Muscle layer of duodenum (tissue), 2 donors: ENCODE data around the gene ARHGEF28.

ENCODE experiments used
- H3K27ac ChIP-seq: one replicate; pipeline ENCODE4 v1.7.0; 2013; ENCODE audit warnings: mild to moderate bottlenecking, low read length
- H3K27me3 ChIP-seq: one replicate; pipeline ENCODE4 v1.7.0; 2013; ENCODE audit warnings: low read depth, mild to moderate bottlenecking, control low read depth, low read length
- H3K36me3 ChIP-seq, 2 donors: one replicate each; pipeline ENCODE4 v1.7.0; 2013; ENCODE audit warnings: low read length in 2 of 2, control low read depth in 1 of 2, mild to moderate bottlenecking in 1 of 2; ENCODE audit not compliant: insufficient read depth in 2 of 2, control insufficient read depth in 1 of 2
- H3K4me1 ChIP-seq, 2 donors: one replicate each; pipeline ENCODE4 v1.7.0; 2013; ENCODE audit warnings: low read length in 2 of 2, mild to moderate bottlenecking in 2 of 2, control low read depth in 1 of 2, moderate library complexity in 1 of 2; ENCODE audit not compliant: insufficient read depth in 2 of 2, control insufficient read depth in 1 of 2
- H3K4me3 ChIP-seq, 2 donors: one replicate each; pipeline ENCODE4 v1.7.0; 2013; ENCODE audit warnings: low read length in 2 of 2, low read depth in 1 of 2, mild to moderate bottlenecking in 1 of 2
- H3K9me3 ChIP-seq, 2 donors: one replicate each; pipeline ENCODE4 v1.7.0; 2013; ENCODE audit warnings: low read length in 2 of 2, control low read depth in 1 of 2, mild to moderate bottlenecking in 1 of 2; ENCODE audit not compliant: control insufficient read depth in 1 of 2
- donor health status: healthy.

The ARHGEF28 gene

DNA sequence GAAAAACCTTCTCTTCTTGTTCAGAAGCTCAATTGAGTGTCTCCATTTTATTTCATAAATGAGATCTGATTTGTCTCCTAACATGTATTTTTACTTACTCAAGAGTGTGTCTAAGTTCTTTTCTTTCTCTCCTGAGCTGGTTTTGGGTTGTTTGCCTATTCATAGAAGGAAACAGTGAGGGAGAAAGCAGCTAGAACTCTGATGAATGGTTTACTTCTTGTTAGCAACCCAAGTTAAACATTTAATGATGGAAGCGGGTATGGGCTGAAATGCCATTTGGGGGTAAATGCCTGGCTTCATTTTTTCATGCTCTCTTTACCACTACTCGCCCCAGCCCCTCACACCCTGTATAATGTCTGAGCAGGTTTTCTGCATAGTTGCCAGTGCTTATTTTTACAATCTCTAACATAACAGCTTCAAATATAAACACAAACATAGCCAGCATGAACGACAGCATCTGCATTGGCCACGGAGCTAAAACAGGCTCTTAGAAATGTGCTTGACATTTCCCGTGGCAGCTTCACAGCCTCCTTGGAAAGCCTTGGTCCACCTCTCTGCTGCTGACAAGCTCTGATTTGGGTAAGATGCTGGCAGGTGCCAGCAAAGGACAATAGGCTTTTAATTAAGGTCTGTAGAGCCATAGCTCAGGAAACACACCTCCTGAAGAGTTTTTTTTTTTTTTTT lies 321.1 kb downstream of the ARHGEF28 start:
- peaks cover 0 to 15% of the 10 kb centered on the region in 2 donors for H3K4me1 ChIP-seq
- H3K27ac ChIP-seq = no peak overlapping the region
- H3K36me3 ChIP-seq = no peaks in the 10 kb centered on the region
- H3K4me3 ChIP-seq = no peak overlapping the region
- peaks cover 0 to 3% of the 10 kb centered on the region in 2 donors for H3K9me3 ChIP-seq
- no peaks in the 10 kb centered on the region for H3K27me3 ChIP-seq

GRCh38 chr5:73947906-73948640 lies 322.1 kb downstream of the ARHGEF28 start:
- peaks cover 0 to 3% of the 10 kb centered on the region in 2 donors for H3K9me3 ChIP-seq
- no peaks in the 10 kb centered on the region for H3K27me3 ChIP-seq
- H3K36me3 ChIP-seq = no peaks in the 10 kb centered on the region
- H3K27ac ChIP-seq = no peak overlapping the region
- H3K4me1 ChIP-seq = peaks cover 0 to 15% of the 10 kb centered on the region in 2 donors
- no peak overlapping the region for H3K4me3 ChIP-seq

DNA sequence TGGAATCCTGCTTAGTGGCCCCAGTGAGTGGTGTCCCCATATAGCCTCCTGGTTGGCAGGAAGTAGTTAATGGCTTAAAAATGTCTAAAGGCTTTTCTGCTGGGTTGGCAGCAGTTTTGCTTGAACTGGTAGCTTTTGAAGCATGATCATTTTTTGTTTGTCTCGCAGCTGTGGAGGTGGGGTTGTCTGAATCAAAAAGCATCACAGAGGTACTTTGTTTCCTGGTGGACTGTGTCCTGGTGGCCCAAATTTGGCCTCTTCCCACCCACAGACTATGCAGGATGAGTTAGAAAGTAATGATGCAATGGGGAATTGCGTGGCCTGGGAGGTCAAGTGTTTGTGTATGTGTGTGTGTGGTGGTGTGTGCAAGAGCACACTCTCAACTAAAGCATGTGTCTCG lies 322.7 kb downstream of the ARHGEF28 start:
- H3K27me3 ChIP-seq = no peaks in the 10 kb centered on the region
- no peaks in the 10 kb centered on the region for H3K36me3 ChIP-seq
- no peaks in the 10 kb centered on the region for H3K9me3 ChIP-seq
- peaks cover 0 to 15% of the 10 kb centered on the region in 2 donors for H3K4me1 ChIP-seq
- no peak overlapping the region for H3K4me3 ChIP-seq
- no peak overlapping the region for H3K27ac ChIP-seq

- no peak overlapping the region for H3K4me3 ChIP-seq
- peaks cover 0 to 15% of the 10 kb centered on the region in 2 donors for H3K4me1 ChIP-seq
- H3K27ac ChIP-seq = no peak overlapping the region
- no peaks in the 10 kb centered on the region for H3K27me3 ChIP-seq
- no peaks in the 10 kb centered on the region for H3K9me3 ChIP-seq
- no peaks in the 10 kb centered on the region for H3K36me3 ChIP-seq
These were observed 324.5 kb downstream of the ARHGEF28 start for GRCh38 chr5:73950441-73950873.

- Histone ChIP-seq H3K4me3 (no peak overlapping the region), H3K27ac (no peak overlapping the region), H3K36me3 (no peaks in the 10 kb centered on the region), H3K9me3 (no peaks in the 10 kb centered on the region), H3K4me1 (peaks cover 0 to 15% of the 10 kb centered on the region in 2 donors), H3K27me3 (no peaks in the 10 kb centered on the region)
These were observed 325.0 kb downstream of the ARHGEF28 start for GRCh38 chr5:73950912-73951430.

DNA sequence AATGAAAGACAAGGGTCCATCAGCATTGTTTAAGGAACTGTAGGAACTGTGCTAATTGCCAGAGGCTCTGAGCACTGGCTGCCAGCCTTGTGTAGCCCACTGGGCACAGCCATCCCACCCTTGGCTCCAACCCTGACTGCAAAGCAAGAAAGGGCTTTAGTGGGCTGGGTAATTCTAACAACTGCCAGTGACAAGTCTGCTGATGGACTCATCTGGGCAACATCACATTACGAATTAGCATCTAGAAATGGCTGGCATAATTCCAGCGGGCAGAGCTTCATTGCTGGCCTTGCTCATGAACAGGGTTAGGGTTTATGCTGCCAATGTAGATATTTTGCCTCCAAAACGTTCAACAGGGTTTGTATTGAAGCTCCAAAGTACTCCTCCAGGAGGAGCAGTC lies 326.9 kb downstream of the ARHGEF28 start:
- H3K4me3 ChIP-seq = no peak overlapping the region
- H3K27ac ChIP-seq = no peak overlapping the region
- no peaks in the 10 kb centered on the region for H3K36me3 ChIP-seq
- H3K4me1 ChIP-seq = peaks cover 0 to 11% of the 10 kb centered on the region in 2 donors
- no peaks in the 10 kb centered on the region for H3K27me3 ChIP-seq
- H3K9me3 ChIP-seq = no peaks in the 10 kb centered on the region

- H3K4me1 ChIP-seq = no peaks in the 10 kb centered on the region
- H3K27ac ChIP-seq = no peak overlapping the region
- H3K9me3 ChIP-seq = no peaks in the 10 kb centered on the region
- H3K4me3 ChIP-seq = no peak overlapping the region
- H3K27me3 ChIP-seq = no peaks in the 10 kb centered on the region
- no peaks in the 10 kb centered on the region for H3K36me3 ChIP-seq
These were observed 328.4 kb downstream of the ARHGEF28 start for GRCh38 chr5:73954381-73954780.

- Histone ChIP-seq H3K27me3 (no peaks in the 10 kb centered on the region), H3K4me1 (no peaks in the 10 kb centered on the region), H3K4me3 (no peak overlapping the region), H3K27ac (no peak overlapping the region), H3K9me3 (no peaks in the 10 kb centered on the region), H3K36me3 (no peaks in the 10 kb centered on the region)
These were observed 329.4 kb downstream of the ARHGEF28 start for GRCh38 chr5:73955271-73955846.

- Histone ChIP-seq H3K36me3 (no peaks in the 10 kb centered on the region), H3K4me1 (no peaks in the 10 kb centered on the region), H3K27me3 (no peaks in the 10 kb centered on the region), H3K4me3 (no peak overlapping the region), H3K9me3 (no peaks in the 10 kb centered on the region), H3K27ac (no peak overlapping the region)
These were observed 331.5 kb downstream of the ARHGEF28 start for GRCh38 chr5:73957397-73958001.

GRCh38 chr5:73958037-73958436 lies 332.0 kb downstream of the ARHGEF28 start:
- Histone ChIP-seq H3K4me3 (no peak overlapping the region), H3K27ac (no peak overlapping the region), H3K9me3 (no peaks in the 10 kb centered on the region), H3K36me3 (no peaks in the 10 kb centered on the region), H3K27me3 (no peaks in the 10 kb centered on the region), H3K4me1 (no peaks in the 10 kb centered on the region)

- Histone ChIP-seq H3K36me3 (no peaks in the 10 kb centered on the region), H3K4me3 (no peak overlapping the region), H3K27ac (no peak overlapping the region), H3K9me3 (no peaks in the 10 kb centered on the region), H3K4me1 (no peaks in the 10 kb centered on the region), H3K27me3 (no peaks in the 10 kb centered on the region)
These were observed 334.0 kb downstream of the ARHGEF28 start for GRCh38 chr5:73960023-73960422.
